HFF-Myc (cell line): Measurements from ENCODE around the gene FBXO2.
"Not testable (repeated sequence)": the region's sequence is repeated elsewhere in the genome, so short reads cannot be mapped to it uniquely, and the experiment has no call there.

ENCODE experiments used
- DNase-seq: peaks from one replicate; pipeline ENCODE4 v3.0.0-alpha.2; 2011; ENCODE audit warnings: low read depth; ENCODE audit errors: extremely low read depth
- H3K4me3 ChIP-seq: replicated peaks from 2 replicates; pipeline ENCODE4 v1.5.1; 2011; ENCODE audit warnings: low read depth, mild to moderate bottlenecking, control low read depth, low read length
- CTCF ChIP-seq: IDR thresholded peaks from 2 replicates; pipeline ENCODE4 v1.5.1; 2012; ENCODE audit warnings: mild to moderate bottlenecking, low read depth, low read length, control low read depth; ENCODE audit errors: missing control alignments

FBXO2 gene

GRCh38 chr1:11611638-11612327 is 42.4 kb downstream of the FBXO2 start:
- TF ChIP-seq CTCF, result no peak
- no peak for DNase-seq
- no peak overlapping the region for H3K4me3 ChIP-seq

GRCh38 chr1:11610629-11611180 is 43.5 kb downstream of the FBXO2 start:
- H3K4me3 ChIP-seq, result no peak overlapping the region
- TF ChIP-seq CTCF, result no peak
- DNase-seq, result no peak

- H3K4me3 ChIP-seq, DNase-seq: not testable (repeated sequence)
Observed at GRCh38 chr1:11609378-11609777, 44.9 kb downstream of the FBXO2 start.

GRCh38 chr1:11608596-11609130 is 45.6 kb downstream of the FBXO2 start:
- H3K4me3 ChIP-seq, DNase-seq: not testable (repeated sequence)

DNA sequence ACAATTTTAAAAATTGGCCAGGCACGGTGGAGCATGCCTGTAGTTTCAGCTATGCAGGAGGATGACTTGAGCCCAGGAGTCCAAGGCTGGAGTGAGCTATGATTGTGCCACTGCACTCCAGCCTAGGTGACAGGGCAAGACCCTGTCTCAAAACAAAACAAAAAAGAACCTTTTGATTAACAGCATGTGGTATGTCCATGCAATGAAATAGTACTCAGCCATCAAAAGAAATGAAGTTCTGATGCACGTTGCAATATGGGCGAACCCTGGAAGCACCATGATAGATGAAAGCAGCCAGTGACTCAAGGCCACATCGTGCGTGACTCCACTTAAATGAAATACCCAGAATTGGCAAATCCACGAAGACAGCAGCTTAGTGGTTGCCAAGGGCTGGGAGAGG is 47.5 kb downstream of the FBXO2 start:
- H3K4me3 ChIP-seq, result no peak overlapping the region
- no peak for DNase-seq
- TF ChIP-seq CTCF, result no peak

- H3K4me3 ChIP-seq, result no peak overlapping the region
- no peak for DNase-seq
- no peak for TF ChIP-seq CTCF
Observed at GRCh38 chr1:11602981-11603380, 51.2 kb downstream of the FBXO2 start.

DNA sequence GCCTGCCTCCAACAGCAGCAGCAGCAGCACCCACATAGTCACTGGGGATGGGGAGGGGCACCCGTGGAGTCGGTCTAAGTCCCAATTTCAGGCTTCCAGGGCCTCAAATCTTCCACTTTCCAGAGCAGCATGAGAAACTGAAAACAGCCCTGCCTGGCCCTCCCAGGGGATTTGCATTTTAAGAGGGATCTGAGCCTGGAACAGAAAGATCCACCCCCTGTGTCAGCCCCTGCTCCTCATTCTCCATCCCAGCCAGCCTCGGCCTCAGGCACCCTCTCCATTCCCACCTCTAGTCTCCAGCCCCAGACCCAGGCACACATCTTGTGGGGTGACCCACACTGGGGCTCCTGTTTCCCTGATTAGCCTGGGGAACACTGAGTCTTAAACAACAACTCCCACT is 51.8 kb downstream of the FBXO2 start:
- DNase-seq, result no peak
- no peak overlapping the region for H3K4me3 ChIP-seq
- no peak for TF ChIP-seq CTCF

DNA sequence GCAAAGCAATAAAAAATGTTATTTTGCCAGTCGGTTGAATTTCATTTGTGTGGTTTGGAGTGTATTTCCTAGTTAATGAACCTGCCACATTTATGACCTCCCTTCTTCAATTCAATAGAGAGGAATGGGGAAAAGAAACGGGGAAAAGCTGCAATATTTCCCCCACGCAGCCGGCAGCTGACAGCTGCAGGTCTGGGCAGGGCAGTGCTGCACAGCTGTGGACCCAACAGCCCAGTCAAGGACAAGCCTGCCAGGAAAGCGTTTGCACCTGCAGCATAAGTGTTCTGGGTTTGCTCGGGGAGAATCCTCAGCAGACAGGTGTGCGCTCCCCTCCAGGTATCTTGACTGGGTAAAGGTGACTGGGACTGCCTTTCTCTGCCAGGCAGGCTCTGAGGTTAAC is 53.4 kb downstream of the FBXO2 start:
- no peak overlapping the region for H3K4me3 ChIP-seq
- TF ChIP-seq CTCF, result no peak
- DNase-seq, result no peak
